Keratinocyte (primary cell): ENCODE measurements around the gene EEA1. TPM values are rescaled to one million over a fixed set of nuclear protein-coding genes. Genes with fewer than 3 reads are reported as not detected.

Source experiments
- DNase-seq: peaks from one replicate; pipeline ENCODE4 v3.0.0-alpha.2; 2011; ENCODE audit warnings: low read depth, missing footprints, low spot score
- FAIRE-seq: peaks from 2 replicates; lab custom pipeline; 2011; peaks lifted over from hg19 to GRCh38; lab: Jason Lieb, UNC
- H2AFZ ChIP-seq: 2 replicates; pipeline ENCODE4 v1.6.0; 2012; ENCODE audit warnings: low read length, control low read depth, inconsistent platforms; ENCODE audit not compliant: control insufficient read depth
- H3K27ac ChIP-seq: 2 replicates; pipeline ENCODE4 v1.5.1; 2011; ENCODE audit warnings: low read length; ENCODE audit not compliant: control insufficient read depth, insufficient read depth
- H3K27me3 ChIP-seq: 3 replicates; pipeline ENCODE4 v1.6.0; 2011; ENCODE audit warnings: low read length; ENCODE audit not compliant: control insufficient read depth, insufficient read depth; ENCODE audit errors: extremely low read depth
- H3K36me3 ChIP-seq, 2 experiments: 2 replicates in 1 of 2; 3 replicates in 1 of 2; pipeline ENCODE4 v1.5.1; 2011; ENCODE audit warnings: low read length in 2 of 2, mild to moderate bottlenecking in 1 of 2; ENCODE audit not compliant: control insufficient read depth in 2 of 2, insufficient read depth in 2 of 2; ENCODE audit errors: extremely low read depth in 1 of 2
- H3K4me1 ChIP-seq: 3 replicates; pipeline ENCODE4 v1.5.1; 2011; ENCODE audit warnings: low read length; ENCODE audit not compliant: control insufficient read depth, insufficient read depth; ENCODE audit errors: extremely low read depth
- H3K4me2 ChIP-seq: 3 replicates; pipeline ENCODE4 v1.6.0; 2011; ENCODE audit warnings: low read depth, low read length; ENCODE audit not compliant: control insufficient read depth, insufficient read depth; ENCODE audit errors: extremely low read depth
- H3K4me3 ChIP-seq, 3 experiments: fragments of 200-600 bp in 1 of 3; sonication (generic) in 1 of 3; 2 replicates in 2 of 3; 3 replicates in 1 of 3; pipeline ENCODE4 v1.5.1; 2011 to 2016; ENCODE audit warnings: low read length in 3 of 3, mild to moderate bottlenecking in 3 of 3, control low read depth in 2 of 3, inconsistent platforms in 1 of 3, low read depth in 1 of 3, mixed read lengths in 1 of 3, mixed run types in 1 of 3, moderate library complexity in 1 of 3; ENCODE audit not compliant: control insufficient read depth in 2 of 3, insufficient read depth in 2 of 3; ENCODE audit errors: extremely low read depth in 1 of 3
- H3K79me2 ChIP-seq: 2 replicates; pipeline ENCODE4 v1.6.0; 2012; ENCODE audit warnings: low read length; ENCODE audit not compliant: control insufficient read depth, insufficient read depth
- H3K9ac ChIP-seq: 3 replicates; pipeline ENCODE4 v1.6.0; 2011; ENCODE audit warnings: low read length; ENCODE audit not compliant: control insufficient read depth, insufficient read depth; ENCODE audit errors: extremely low read depth
- H3K9me1 ChIP-seq: 3 replicates; pipeline ENCODE4 v1.6.0; 2011; ENCODE audit warnings: low read length; ENCODE audit not compliant: control insufficient read depth, insufficient read depth; ENCODE audit errors: extremely low read depth
- H3K9me3 ChIP-seq: 2 replicates; pipeline ENCODE4 v1.5.1; 2012; ENCODE audit warnings: low read depth, low read length; ENCODE audit not compliant: control insufficient read depth
- H4K20me1 ChIP-seq: 3 replicates; pipeline ENCODE4 v1.6.0; 2011; ENCODE audit warnings: low read length; ENCODE audit not compliant: control insufficient read depth, insufficient read depth; ENCODE audit errors: extremely low read depth
- EZH2 ChIP-seq: IDR thresholded peaks from one replicate; pipeline ENCODE4 v1.6.1; 2012; ENCODE audit warnings: inconsistent platforms, mild to moderate bottlenecking, low read length, moderate library complexity
- dilution Hi-C: fragments of 300-500 bp; cut with MboI; formaldehyde crosslinking; loops from one replicate; pipeline ENCODE4 v1.7.0; 2020; ENCODE audit warnings: low sequenced_read_pairs; ENCODE audit not compliant: extremely low pct_ligation_motif_present
- polyA plus RNA-seq, 5 experiments: library from polyadenylated mRNA; depleted of rRNA in 3 of 5; stranded (reverse) in 3 of 5; stranded (forward) in 1 of 5; unstranded in 1 of 5; fragments of >200 nt; gene quantifications; 1 replicate in 1 of 5; 2 replicates in 3 of 5; 3 replicates in 1 of 5; pipeline versions ENCODE4 v1.2.1 to v1.2.3, GENCODE V29; 2011 to 2012; ENCODE audit warnings: missing spikeins in 2 of 5, low read depth in 1 of 5, low replicate concordance in 1 of 5
- TF ChIP-seq, protein P1 (sequence below), 3 experiments: IDR thresholded peaks in 1 of 3; conservative IDR thresholded peaks in 1 of 3; optimal IDR thresholded peaks in 1 of 3; 2 replicates in 2 of 3; 3 replicates in 1 of 3; pipeline versions ENCODE3 to v1.5.1; 2011; ENCODE audit warnings: low read length in 3 of 3, mild to moderate bottlenecking in 3 of 3, moderate library complexity in 2 of 3, control low read depth in 1 of 3, inconsistent platforms in 1 of 3; ENCODE audit not compliant: insufficient read depth in 2 of 3; ENCODE audit errors: extremely low read depth in 1 of 3

EEA1 gene
- polyA plus RNA-seq, 1 donor (not counting 4 experiments of a cell fraction or from before 2014, with no cell fraction given) = 14.3 TPM

DNA sequence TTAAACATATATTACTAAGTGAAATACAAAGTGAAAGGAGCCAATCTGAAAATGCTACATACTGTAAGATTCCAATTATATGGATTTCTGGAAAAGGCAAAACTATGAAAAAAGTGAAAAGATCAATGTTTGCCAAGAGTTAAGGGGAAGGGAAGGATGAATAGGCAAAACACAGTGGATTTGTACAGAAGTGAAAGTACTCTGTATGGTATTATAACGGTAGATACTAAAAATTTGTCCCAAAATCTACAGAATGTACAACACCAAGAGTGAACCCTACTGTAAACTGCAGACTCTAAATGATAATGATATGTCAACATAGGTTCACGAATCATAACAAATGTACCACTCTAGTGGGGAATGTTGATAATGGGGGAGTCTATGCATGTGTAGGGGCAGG, 17.8 kb downstream of the EEA1 start:
- no peak for TF ChIP-seq EZH2
- TF ChIP-seq, protein P1, sequence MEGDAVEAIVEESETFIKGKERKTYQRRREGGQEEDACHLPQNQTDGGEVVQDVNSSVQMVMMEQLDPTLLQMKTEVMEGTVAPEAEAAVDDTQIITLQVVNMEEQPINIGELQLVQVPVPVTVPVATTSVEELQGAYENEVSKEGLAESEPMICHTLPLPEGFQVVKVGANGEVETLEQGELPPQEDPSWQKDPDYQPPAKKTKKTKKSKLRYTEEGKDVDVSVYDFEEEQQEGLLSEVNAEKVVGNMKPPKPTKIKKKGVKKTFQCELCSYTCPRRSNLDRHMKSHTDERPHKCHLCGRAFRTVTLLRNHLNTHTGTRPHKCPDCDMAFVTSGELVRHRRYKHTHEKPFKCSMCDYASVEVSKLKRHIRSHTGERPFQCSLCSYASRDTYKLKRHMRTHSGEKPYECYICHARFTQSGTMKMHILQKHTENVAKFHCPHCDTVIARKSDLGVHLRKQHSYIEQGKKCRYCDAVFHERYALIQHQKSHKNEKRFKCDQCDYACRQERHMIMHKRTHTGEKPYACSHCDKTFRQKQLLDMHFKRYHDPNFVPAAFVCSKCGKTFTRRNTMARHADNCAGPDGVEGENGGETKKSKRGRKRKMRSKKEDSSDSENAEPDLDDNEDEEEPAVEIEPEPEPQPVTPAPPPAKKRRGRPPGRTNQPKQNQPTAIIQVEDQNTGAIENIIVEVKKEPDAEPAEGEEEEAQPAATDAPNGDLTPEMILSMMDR (optimal IDR thresholded peaks at IDR 0.05 in 1 of 3, IDR thresholded peaks at IDR 0.05 in 1 of 3, conservative IDR thresholded peaks at IDR 0.05 in 1 of 3; ENCODE audit: extremely low read depth in 1 of 3, insufficient read depth in 2 of 3, low read length in 3 of 3) = no peak
- H3K4me1 ChIP-seq = peaks cover 19% of the 10 kb centered on the region
- H4K20me1 ChIP-seq = no peaks in the 10 kb centered on the region
- no peaks in the 10 kb centered on the region for H3K27me3 ChIP-seq
- dilution Hi-C loops = no loop called here
- FAIRE-seq (no peak), DNase-seq (no peak)
- H2AFZ ChIP-seq = no peak overlapping the region
- H3K79me2 ChIP-seq = peaks cover 67% of the 10 kb centered on the region
- H3K4me2 ChIP-seq = peak overlapping the region; percentile 49
- H3K9me1 ChIP-seq = no peaks in the 10 kb centered on the region
- H3K4me3 ChIP-seq = no peak overlapping the region
- no peaks in the 10 kb centered on the region for H3K36me3 ChIP-seq
- H3K9me3 ChIP-seq = no peaks in the 10 kb centered on the region
- peak overlapping the region; percentile 59 for H3K27ac ChIP-seq
- H3K9ac ChIP-seq = no peak overlapping the region

DNA sequence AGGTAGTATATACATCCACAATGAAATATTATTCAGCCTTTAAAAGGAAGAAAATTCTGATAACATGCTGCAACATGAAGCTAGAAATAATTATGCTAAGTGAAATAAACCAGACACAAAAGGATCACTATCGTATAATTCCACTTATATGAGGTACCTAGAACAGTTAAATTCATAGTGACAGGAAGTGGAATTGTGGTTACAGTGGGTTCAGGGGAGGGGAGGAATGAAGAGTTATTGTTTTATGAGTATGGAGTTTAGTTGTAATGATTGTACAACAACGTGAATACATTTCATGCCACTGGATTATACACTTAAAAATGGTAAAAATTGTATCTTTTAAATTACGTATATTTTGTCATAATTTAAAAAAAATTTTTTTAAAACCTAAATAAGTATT, 21.0 kb downstream of the EEA1 start:
- Histone ChIP-seq H2AFZ (no peak overlapping the region), H3K4me1 (peaks cover 19% of the 10 kb centered on the region), H3K4me3 (no peak overlapping the region), H4K20me1 (no peaks in the 10 kb centered on the region), H3K79me2 (peaks cover 71% of the 10 kb centered on the region), H3K9me3 (no peaks in the 10 kb centered on the region), H3K9ac (no peak overlapping the region), H3K27ac (no peak overlapping the region), H3K9me1 (no peaks in the 10 kb centered on the region), H3K36me3 (no peaks in the 10 kb centered on the region), H3K27me3 (no peaks in the 10 kb centered on the region), H3K4me2 (no peak overlapping the region)
- TF ChIP-seq, protein P1 (optimal IDR thresholded peaks at IDR 0.05 in 1 of 3, IDR thresholded peaks at IDR 0.05 in 1 of 3, conservative IDR thresholded peaks at IDR 0.05 in 1 of 3; ENCODE audit: extremely low read depth in 1 of 3, insufficient read depth in 2 of 3, low read length in 3 of 3) = no peak
- TF ChIP-seq EZH2 = no peak
- dilution Hi-C loops = no loop called here
- FAIRE-seq = no peak
- no peak for DNase-seq
